Large intestine (tissue), 3 donors: ENCODE measurements around the gene CDK5RAP1. TPM values are rescaled to one million over a fixed set of nuclear protein-coding genes. Genes with fewer than 3 reads are reported as not detected.
"Not testable (repeated sequence)": the region's sequence is repeated elsewhere in the genome, so short reads cannot be mapped to it uniquely, and the experiment has no call there.

Source experiments
- DNase-seq, 2 donors: peaks; one replicate each; pipeline versions ENCODE4 v3.0.0 to v3.0.0-alpha.2; 2013
- H3K27ac ChIP-seq: one replicate; pipeline ENCODE4 v1.5.1; 2013; ENCODE audit warnings: low read length
- H3K27me3 ChIP-seq: 2 replicates; pipeline ENCODE4 v1.6.1; 2013; ENCODE audit warnings: low read length; ENCODE audit not compliant: control insufficient read depth, insufficient read depth
- H3K36me3 ChIP-seq: 2 replicates; pipeline ENCODE4 v1.6.1; 2013; ENCODE audit warnings: low read length; ENCODE audit not compliant: control insufficient read depth, insufficient read depth
- H3K4me1 ChIP-seq: one replicate; pipeline ENCODE4 v1.6.1; 2013; ENCODE audit warnings: low read length; ENCODE audit not compliant: control insufficient read depth, insufficient read depth
- H3K4me3 ChIP-seq: one replicate; pipeline ENCODE4 v1.5.1; 2013; ENCODE audit warnings: low read length
- H3K9me3 ChIP-seq: one replicate; pipeline ENCODE4 v1.6.1; 2013; ENCODE audit warnings: mild to moderate bottlenecking, low read depth, low read length, moderate library complexity; ENCODE audit not compliant: control insufficient read depth
- WGBS: methylation state at CpG from one replicate; pipeline ENCODE4 v1.1.5; 2013; ENCODE audit warnings: low lambda C conversion rate; ENCODE audit not compliant: insufficient coverage; 5-methylcytosine and 5-hydroxymethylcytosine counted together
- polyA plus RNA-seq: library from polyadenylated mRNA; unstranded; fragments of 120-200 nt; gene quantifications from one replicate; pipeline ENCODE4 v1.2.1, GENCODE V29; 2013

The CDK5RAP1 gene
- polyA plus RNA-seq, 1 donor: 32.5 TPM

DNA sequence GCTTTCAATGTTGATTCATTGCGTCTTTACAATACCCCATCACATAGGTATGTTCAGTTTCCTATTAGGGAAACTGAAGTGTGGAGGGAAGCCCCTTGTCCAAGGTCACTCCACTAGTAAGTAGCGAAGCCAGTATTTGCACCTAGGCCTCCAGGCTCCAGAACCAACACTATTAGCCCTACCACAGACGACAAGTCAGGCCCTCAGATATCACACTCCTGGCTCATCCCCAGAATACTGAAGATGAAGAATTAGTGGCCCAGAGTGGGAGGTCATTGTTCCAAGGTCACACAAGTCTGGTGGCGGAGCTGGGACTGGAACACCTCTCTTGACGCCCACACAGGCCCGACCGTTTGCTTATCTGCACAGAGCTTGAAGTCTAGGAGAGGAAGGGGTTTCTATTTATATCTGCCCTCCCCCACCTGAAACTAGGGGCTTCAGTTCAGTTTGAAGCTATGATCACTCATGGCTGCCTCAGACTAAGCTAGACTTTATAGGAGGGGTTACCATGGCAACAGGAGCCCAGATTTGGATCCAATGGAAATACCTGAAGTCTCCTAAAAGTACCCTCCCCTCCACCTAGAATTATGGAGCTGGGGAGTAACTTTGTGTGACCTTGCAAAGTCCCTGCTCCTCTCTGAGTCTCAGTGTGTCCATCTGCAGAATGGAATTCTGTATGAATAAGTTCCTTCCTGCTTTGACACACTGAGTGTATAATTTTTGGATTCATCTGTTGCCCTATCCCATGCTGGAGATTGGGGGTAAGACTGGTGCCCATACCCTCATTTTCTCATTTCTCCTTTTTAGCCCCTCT is 40.0 kb upstream of the CDK5RAP1 start:
- no peaks in the 10 kb centered on the region for H3K9me3 ChIP-seq
- WGBS: no CpG with 5 or more reads among the region's 7 CpGs
- H3K27ac ChIP-seq: no peak overlapping the region

DNA sequence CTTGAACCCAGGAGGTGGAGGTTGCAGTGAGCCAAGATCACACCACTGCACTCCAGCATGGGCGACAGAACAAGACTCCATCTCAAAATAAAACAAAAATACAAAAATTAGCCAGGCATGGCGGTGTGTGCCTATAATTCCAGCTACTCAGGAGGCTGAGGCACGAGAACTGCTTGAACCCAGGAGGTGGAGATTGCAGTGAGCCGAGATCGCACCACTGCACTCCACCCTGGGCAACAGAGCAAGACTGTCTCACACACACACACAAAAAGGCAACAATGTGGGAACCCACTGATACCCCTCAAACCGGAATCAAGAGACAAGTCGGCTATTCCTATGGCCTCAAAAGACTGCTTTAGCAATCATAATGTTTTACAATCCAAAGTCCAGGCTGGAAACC is 39.2 kb upstream of the CDK5RAP1 start:
- not testable (repeated sequence) for H3K4me3 ChIP-seq, H3K36me3 ChIP-seq, H3K9me3 ChIP-seq, H3K27me3 ChIP-seq, H3K27ac ChIP-seq
- peaks cover 20% of the 10 kb centered on the region for H3K4me1 ChIP-seq
- peak in 1 of 2 donors; percentile 37 for DNase-seq
- WGBS: 0% methylated on average over 1 of the region's 7 CpGs

More for the DNA sequence above, 40.0 kb upstream of the CDK5RAP1 start:
- peaks cover 20% of the 10 kb centered on the region for H3K4me1 ChIP-seq
- no peak overlapping the region for H3K4me3 ChIP-seq
- no peaks in the 10 kb centered on the region for H3K27me3 ChIP-seq
- DNase-seq: no peak
- no peaks in the 10 kb centered on the region for H3K36me3 ChIP-seq

DNA sequence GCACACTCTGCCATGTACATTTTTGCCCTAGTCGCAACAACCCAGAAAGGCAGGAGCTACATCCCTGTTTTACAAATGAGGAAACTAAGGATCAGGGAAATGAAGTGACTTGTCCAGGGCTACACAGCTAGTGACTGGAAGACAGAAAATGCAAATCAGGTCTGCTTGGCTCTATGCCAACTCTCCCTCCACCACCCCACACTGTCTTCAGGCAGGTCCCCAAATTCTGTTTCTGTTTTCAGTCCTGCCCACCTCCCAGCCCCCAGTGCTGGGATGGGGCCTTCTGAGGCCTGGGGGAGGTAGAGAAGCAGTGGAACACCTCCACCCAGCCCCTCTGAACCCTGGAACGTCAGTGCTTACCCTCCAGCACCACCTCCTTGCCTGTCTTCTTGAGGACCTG is 37.2 kb upstream of the CDK5RAP1 start:
- no peak overlapping the region for H3K27ac ChIP-seq
- WGBS: no CpG with 5 or more reads among the region's 2 CpGs
- H3K9me3 ChIP-seq: no peaks in the 10 kb centered on the region
- H3K36me3 ChIP-seq: peaks cover 5% of the 10 kb centered on the region
- H3K27me3 ChIP-seq: no peaks in the 10 kb centered on the region
- no peak overlapping the region for H3K4me3 ChIP-seq
- DNase-seq: no peak
- peaks cover 15% of the 10 kb centered on the region for H3K4me1 ChIP-seq

DNA sequence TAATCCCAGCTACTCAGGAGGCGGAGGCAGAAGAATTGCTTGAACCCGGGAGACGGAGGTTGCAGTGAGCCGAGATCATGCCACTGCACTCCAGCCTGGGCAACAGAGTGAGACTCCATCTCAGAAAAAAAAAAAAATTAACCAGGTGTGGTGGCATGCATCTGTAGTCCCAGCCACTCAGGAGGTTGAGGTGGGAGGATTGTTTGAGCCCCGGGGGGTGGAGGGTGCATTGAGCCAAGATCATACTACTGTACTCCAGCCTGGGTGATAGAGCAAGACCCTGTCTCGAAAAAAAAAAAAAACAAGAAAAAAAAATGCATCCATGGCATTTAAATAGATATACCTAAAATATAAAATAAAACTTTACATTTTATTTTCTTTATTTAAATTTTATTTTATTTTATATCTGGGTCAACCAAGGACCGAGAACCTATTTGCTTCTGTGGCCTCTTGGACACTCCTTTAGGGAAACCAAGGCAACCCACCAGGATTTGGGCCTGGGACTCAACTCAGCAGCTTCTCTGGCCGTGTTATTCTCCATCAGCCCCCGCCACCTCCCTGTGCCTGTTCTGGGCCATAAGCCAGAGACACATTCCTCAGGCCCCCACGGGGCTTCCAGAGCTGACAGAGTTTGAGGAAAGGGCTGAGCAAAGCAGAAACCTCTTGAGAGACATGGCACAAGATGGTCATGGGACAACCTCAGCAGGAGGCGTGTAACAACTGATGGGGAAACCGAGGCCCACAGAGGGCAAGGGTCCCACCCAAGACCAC is 36.0 kb upstream of the CDK5RAP1 start:
- Histone ChIP-seq H3K36me3 (peaks cover 5% of the 10 kb centered on the region), H3K27me3 (no peaks in the 10 kb centered on the region), H3K27ac (no peak overlapping the region), H3K4me1 (peaks cover 7% of the 10 kb centered on the region), H3K9me3 (no peaks in the 10 kb centered on the region), H3K4me3 (no peak overlapping the region)
- WGBS: 83% methylated on average over 1 of the region's 12 CpGs
- no peak for DNase-seq

DNA sequence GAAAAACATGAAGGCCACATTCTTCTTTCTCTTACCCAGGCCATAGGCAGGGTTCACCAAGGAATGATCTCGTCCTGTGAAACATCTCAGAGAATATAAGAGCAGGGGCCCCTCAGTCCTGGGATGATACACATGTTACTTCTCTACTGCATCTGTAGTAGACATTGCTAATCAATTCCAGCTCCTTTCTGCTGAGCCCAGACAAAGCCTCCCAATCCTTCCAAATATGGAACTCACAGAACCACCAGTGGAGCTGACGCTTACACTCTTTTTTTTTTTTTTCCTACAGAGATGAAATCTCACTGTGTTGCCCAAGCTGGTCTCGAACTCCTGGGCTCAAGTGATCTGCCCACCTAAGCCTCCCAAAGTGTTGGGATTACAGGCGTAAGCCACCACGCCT is 33.1 kb upstream of the CDK5RAP1 start:
- no peaks in the 10 kb centered on the region for H3K9me3 ChIP-seq
- H3K27ac ChIP-seq: no peak overlapping the region
- H3K4me3 ChIP-seq: no peak overlapping the region
- H3K27me3 ChIP-seq: no peaks in the 10 kb centered on the region
- WGBS: 100% methylated on average over 1 of the region's 5 CpGs
- H3K36me3 ChIP-seq: peaks cover 5% of the 10 kb centered on the region
- no peak for DNase-seq
- H3K4me1 ChIP-seq: no peaks in the 10 kb centered on the region

DNA sequence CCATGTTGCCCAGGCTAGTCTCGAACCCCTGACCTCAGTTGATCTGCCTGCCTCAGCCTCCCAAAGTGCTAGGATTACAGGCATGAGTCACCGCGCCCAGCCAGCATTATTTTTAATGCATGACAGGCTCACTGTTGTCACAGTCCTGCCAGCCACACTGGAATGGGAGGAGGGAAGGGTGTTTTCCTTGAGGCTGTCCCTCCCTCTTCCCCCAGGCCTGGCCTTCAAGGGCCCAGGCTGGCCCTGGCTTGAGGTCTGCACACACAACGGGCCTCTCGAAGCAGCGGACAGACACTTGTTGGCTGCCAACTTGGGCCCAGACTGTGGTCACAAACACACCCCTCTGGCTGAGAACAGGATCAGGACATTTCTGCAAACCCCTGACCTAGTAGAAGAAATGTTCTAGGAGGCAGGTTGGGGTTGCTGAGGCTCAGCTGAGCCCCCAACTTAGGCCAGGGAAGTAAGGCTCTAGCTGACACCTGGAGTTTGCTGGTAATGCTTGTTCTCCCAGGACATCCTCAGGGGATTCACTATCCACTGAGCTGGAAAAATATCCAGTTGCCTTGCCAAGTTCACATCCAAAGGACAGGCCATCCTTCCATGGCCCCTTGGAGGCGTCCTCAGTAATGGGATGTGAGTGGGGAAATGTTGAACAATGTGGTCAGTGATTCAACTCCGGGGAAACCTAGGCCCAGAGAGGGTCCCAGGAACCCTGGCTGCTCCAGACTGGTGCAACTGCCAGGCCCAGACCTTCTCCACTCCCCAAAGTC is 32.3 kb upstream of the CDK5RAP1 start:
- no peaks in the 10 kb centered on the region for H3K9me3 ChIP-seq
- H3K27me3 ChIP-seq: no peaks in the 10 kb centered on the region
- H3K27ac ChIP-seq: no peak overlapping the region
- WGBS: no CpG with 5 or more reads among the region's 8 CpGs
- peaks cover 5% of the 10 kb centered on the region for H3K36me3 ChIP-seq
- DNase-seq: no peak
- H3K4me1 ChIP-seq: no peaks in the 10 kb centered on the region
- H3K4me3 ChIP-seq: no peak overlapping the region

DNA sequence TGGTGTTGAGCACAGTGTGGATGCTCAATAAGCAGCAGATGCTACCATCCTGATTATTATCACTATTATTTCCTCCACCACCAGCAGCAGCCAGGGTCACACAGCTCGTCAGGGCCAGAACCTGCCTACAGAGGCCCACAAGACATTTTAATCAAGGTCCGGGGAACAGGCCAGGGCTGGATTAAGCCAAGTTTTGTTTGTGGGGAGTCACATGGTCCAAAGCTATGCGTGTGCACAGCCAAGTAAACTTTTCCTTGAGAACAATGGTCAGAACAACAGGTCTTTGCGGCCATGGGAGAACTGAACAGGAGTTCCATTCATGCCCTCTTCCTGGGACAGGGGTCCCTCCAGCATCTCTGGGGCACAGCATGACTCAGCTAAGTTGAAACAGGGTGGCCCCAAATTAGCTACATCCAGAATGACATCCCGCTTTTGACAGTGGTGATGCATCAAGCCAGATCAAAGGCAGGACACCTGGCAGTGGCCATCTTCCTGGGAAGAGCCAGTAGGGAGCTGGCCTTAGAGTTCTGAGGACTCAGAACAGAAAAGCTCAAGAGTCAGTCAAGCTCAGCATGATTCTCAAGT is 30.6 kb upstream of the CDK5RAP1 start:
- Histone ChIP-seq H3K36me3 (peaks cover 5% of the 10 kb centered on the region), H3K9me3 (no peaks in the 10 kb centered on the region), H3K4me3 (no peak overlapping the region), H3K27me3 (no peaks in the 10 kb centered on the region), H3K4me1 (no peaks in the 10 kb centered on the region), H3K27ac (no peak overlapping the region)
- DNase-seq: no peak
- no CpG with 5 or more reads among the region's 5 CpGs for WGBS

DNA sequence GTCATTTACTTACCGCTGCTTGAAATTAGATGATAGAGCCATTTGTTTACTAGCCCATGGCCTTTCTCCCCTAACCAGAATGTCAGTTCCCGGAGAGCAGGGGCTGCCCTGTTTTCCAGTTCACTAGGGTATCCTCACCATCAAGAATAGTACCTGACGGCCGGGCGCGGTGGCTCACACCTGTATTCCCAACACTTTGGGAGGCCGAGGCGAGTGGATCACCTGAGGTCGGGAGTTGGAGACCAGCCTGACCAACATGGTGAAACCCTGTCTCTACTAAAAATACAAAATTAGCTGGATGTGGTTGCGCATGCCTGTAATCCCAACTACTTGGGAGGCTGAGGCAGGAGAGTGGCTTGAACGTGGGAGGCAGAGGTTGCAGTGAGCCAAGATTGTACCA is 22.6 kb upstream of the CDK5RAP1 start:
- 80% methylated on average over 1 of the region's 11 CpGs for WGBS
- DNase-seq, H3K27ac ChIP-seq, H3K27me3 ChIP-seq, H3K9me3 ChIP-seq, H3K4me3 ChIP-seq, H3K4me1 ChIP-seq, H3K36me3 ChIP-seq: not testable (repeated sequence)

DNA sequence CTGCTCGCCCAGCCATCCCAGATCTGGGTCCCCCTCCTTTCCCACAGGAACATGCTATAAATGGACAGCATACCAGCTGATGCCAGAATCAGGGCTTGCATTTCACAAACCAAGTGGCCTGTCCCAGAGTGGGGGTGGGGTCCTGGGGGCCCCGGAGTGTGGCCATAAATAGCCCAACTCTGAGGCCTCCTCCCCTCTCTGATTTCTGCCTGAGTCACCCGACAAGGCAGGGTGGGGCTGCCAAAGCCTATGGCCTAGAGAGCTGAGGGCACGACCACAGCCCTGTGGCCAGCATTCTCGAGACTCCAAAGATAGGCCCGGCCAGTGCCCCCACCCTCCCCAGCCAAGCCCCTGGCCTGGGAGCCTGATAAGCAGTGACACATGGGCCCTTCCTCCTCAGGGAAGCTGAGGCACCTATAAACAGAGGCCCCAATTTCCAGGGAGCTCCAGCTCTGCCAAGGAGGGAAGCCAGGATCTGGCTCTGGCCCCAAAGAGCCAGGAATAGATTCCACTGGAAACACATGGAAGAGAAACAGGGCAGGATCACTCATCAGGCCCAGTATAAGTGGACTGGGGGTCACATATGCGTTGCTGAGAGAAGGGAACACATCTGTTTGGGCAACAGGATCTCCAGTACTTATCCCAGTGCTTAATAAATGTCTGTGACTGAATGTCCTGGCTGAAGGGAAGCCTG is 22.0 kb upstream of the CDK5RAP1 start:
- no peaks in the 10 kb centered on the region for H3K27me3 ChIP-seq
- no peaks in the 10 kb centered on the region for H3K36me3 ChIP-seq
- no peaks in the 10 kb centered on the region for H3K9me3 ChIP-seq
- no peak overlapping the region for H3K4me3 ChIP-seq
- WGBS: no CpG with 5 or more reads among the region's 7 CpGs
- no peak for DNase-seq
- H3K27ac ChIP-seq: no peak overlapping the region
- H3K4me1 ChIP-seq: no peaks in the 10 kb centered on the region
